Activated CD4-positive, alpha-beta T cell treated with anti-CD3 and anti-CD28 coated beads, Interleukin-2, amount 10 ng/mL, durations not matched to agents 7 days and 5 days (primary cell): Measurements from ENCODE around the gene DCBLD2. TPM values are rescaled to one million over a fixed set of nuclear protein-coding genes. Genes with fewer than 3 reads are reported as not detected.
A peak's percentile ranks its signal among the peaks of the same experiment; 100 is the strongest.

Experiments
- CTCF ChIA-PET: fragments of 350-600 bp; sonication (Branson Sonifier 250); formaldehyde crosslinking; loops from one replicate; lab custom pipeline; 2021; ENCODE audit warnings: antibody characterized with exemption; lab: Charles Lee
- POLR2A ChIA-PET: fragments of 350-600 bp; sonication (Branson Sonifier 250); formaldehyde crosslinking; loops from one replicate; lab custom pipeline; 2021; ENCODE audit warnings: antibody characterized with exemption; lab: Charles Lee
- DNase-seq: peaks from one replicate; pipeline ENCODE4 v3.0.0-alpha.2; 2020
- H3K27ac Mint-ChIP-seq: one replicate; pipeline ENCODE4 v1.8.0; 2021; ENCODE audit warnings: mild to moderate bottlenecking, moderate library complexity, mixed read lengths
- H3K27me3 Mint-ChIP-seq: one replicate; pipeline ENCODE4 v1.8.0; 2021; ENCODE audit warnings: mixed read lengths
- H3K36me3 Mint-ChIP-seq: one replicate; pipeline ENCODE4 v1.8.0; 2021; ENCODE audit warnings: low read depth, mixed read lengths
- H3K4me1 Mint-ChIP-seq: one replicate; pipeline ENCODE4 v1.8.0; 2021; ENCODE audit warnings: mixed read lengths
- H3K4me3 Mint-ChIP-seq: one replicate; pipeline ENCODE4 v1.8.0; 2021; ENCODE audit warnings: mild to moderate bottlenecking, moderate library complexity, mixed read lengths
- H3K9me3 Mint-ChIP-seq: one replicate; pipeline ENCODE4 v1.8.0; 2021; ENCODE audit warnings: mixed read lengths
- total RNA-seq, 2 experiments: library from RNA; stranded (reverse); gene quantifications; one replicate each; pipeline ENCODE4 v1.2.3, GENCODE V29; 2021

DCBLD2 gene
- total RNA-seq, 2 experiments from 2014 or later, result 3.2 to 3.9 TPM

- Mint-ChIP-seq H3K36me3 (no peaks in the 10 kb centered on the region), H3K4me1 (peaks cover 10% of the 10 kb centered on the region), H3K27me3 (peaks cover 17% of the 10 kb centered on the region), H3K27ac (no peak overlapping the region), H3K9me3 (no peaks in the 10 kb centered on the region), H3K4me3 (no peak overlapping the region)
- CTCF ChIA-PET, result interaction anchor here (1.0 kb wide), 1 partner anchor 8 kb away, joined by 3 read pairs; no protein-coding TSS in a partner anchor
- POLR2A ChIA-PET, result no interaction called here
- DNase-seq, result no peak
Measured at GRCh38 chr3:98777801-98778220, 123.7 kb downstream of the DCBLD2 start.

- ChIA-PET CTCF (interaction anchor here (1.0 kb wide), 1 partner anchor 8 kb away, joined by 3 read pairs; no protein-coding TSS in a partner anchor), POLR2A (no interaction called here)
- Mint-ChIP-seq H3K4me1 (peaks cover 10% of the 10 kb centered on the region), H3K27ac (no peak overlapping the region), H3K27me3 (peaks cover 17% of the 10 kb centered on the region), H3K36me3 (no peaks in the 10 kb centered on the region), H3K9me3 (no peaks in the 10 kb centered on the region), H3K4me3 (no peak overlapping the region)
- DNase-seq, result no peak
Measured at GRCh38 chr3:98777286-98777685, 124.2 kb downstream of the DCBLD2 start.

- ChIA-PET CTCF (no interaction called here), POLR2A (no interaction called here)
- no peak for DNase-seq
- no peak overlapping the region for H3K4me3 Mint-ChIP-seq
- H3K36me3 Mint-ChIP-seq, result no peaks in the 10 kb centered on the region
- peaks cover 17% of the 10 kb centered on the region for H3K27me3 Mint-ChIP-seq
- H3K4me1 Mint-ChIP-seq, result peaks cover 15% of the 10 kb centered on the region
- no peak overlapping the region for H3K27ac Mint-ChIP-seq
- H3K9me3 Mint-ChIP-seq, result no peaks in the 10 kb centered on the region
Measured at GRCh38 chr3:98776140-98776493, 125.4 kb downstream of the DCBLD2 start.

- Mint-ChIP-seq H3K9me3 (no peaks in the 10 kb centered on the region), H3K4me3 (no peak overlapping the region), H3K27me3 (peaks cover 17% of the 10 kb centered on the region), H3K4me1 (peaks cover 19% of the 10 kb centered on the region), H3K36me3 (no peaks in the 10 kb centered on the region), H3K27ac (no peak overlapping the region)
- DNase-seq, result no peak
- CTCF ChIA-PET, result no interaction called here
- POLR2A ChIA-PET, result no interaction called here
Measured at GRCh38 chr3:98775459-98776139, 125.9 kb downstream of the DCBLD2 start.

GRCh38 chr3:98772022-98772421 is 129.5 kb downstream of the DCBLD2 start:
- Mint-ChIP-seq H3K36me3 (no peaks in the 10 kb centered on the region), H3K27ac (no peak overlapping the region)
- CTCF ChIA-PET, result no interaction called here

GRCh38 chr3:98770261-98771039 is 131.0 kb downstream of the DCBLD2 start:
- H3K9me3 Mint-ChIP-seq, result no peaks in the 10 kb centered on the region
- no peak overlapping the region for H3K4me3 Mint-ChIP-seq
- peak overlapping the region; percentile 20 for H3K27ac Mint-ChIP-seq
- peaks cover 21% of the 10 kb centered on the region for H3K27me3 Mint-ChIP-seq
- POLR2A ChIA-PET, result no interaction called here
- no peaks in the 10 kb centered on the region for H3K36me3 Mint-ChIP-seq
- peaks cover 16% of the 10 kb centered on the region for H3K4me1 Mint-ChIP-seq
- CTCF ChIA-PET, result interaction anchor here (0.6 to 1.4 kb wide), 2 partner anchors 30 to 731 kb away, joined by 3 read pairs; no protein-coding TSS in a partner anchor
- peak; percentile 36 for DNase-seq

More at GRCh38 chr3:98772022-98772421, 129.5 kb downstream of the DCBLD2 start:
- H3K9me3 Mint-ChIP-seq, result no peaks in the 10 kb centered on the region
- no peak overlapping the region for H3K4me3 Mint-ChIP-seq
- DNase-seq, result no peak
- POLR2A ChIA-PET, result no interaction called here
- H3K27me3 Mint-ChIP-seq, result peaks cover 24% of the 10 kb centered on the region
- peaks cover 16% of the 10 kb centered on the region for H3K4me1 Mint-ChIP-seq

GRCh38 chr3:98769448-98769847 is 132.0 kb downstream of the DCBLD2 start:
- POLR2A ChIA-PET, result no interaction called here
- Mint-ChIP-seq H3K27me3 (peaks cover 25% of the 10 kb centered on the region), H3K9me3 (no peaks in the 10 kb centered on the region), H3K27ac (no peak overlapping the region), H3K36me3 (no peaks in the 10 kb centered on the region), H3K4me1 (peaks cover 16% of the 10 kb centered on the region), H3K4me3 (no peak overlapping the region)
- DNase-seq, result no peak
- CTCF ChIA-PET, result interaction anchor here (1.1 to 1.4 kb wide), 2 partner anchors 8 to 730 kb away, joined by 3 read pairs; no protein-coding TSS in a partner anchor

GRCh38 chr3:98768961-98769360 is 132.5 kb downstream of the DCBLD2 start:
- peaks cover 16% of the 10 kb centered on the region for H3K4me1 Mint-ChIP-seq
- H3K9me3 Mint-ChIP-seq, result no peaks in the 10 kb centered on the region
- no peaks in the 10 kb centered on the region for H3K36me3 Mint-ChIP-seq
- POLR2A ChIA-PET, result no interaction called here
- CTCF ChIA-PET, result interaction anchor here (1.1 kb wide), 1 partner anchor 9 kb away, joined by 3 read pairs; no protein-coding TSS in a partner anchor
- no peak overlapping the region for H3K27ac Mint-ChIP-seq
- H3K4me3 Mint-ChIP-seq, result no peak overlapping the region
- peaks cover 27% of the 10 kb centered on the region for H3K27me3 Mint-ChIP-seq
- no peak for DNase-seq

- peaks cover 22% of the 10 kb centered on the region for H3K4me1 Mint-ChIP-seq
- CTCF ChIA-PET, result no interaction called here
- H3K27me3 Mint-ChIP-seq, result peaks cover 30% of the 10 kb centered on the region
- H3K36me3 Mint-ChIP-seq, result no peaks in the 10 kb centered on the region
- POLR2A ChIA-PET, result no interaction called here
- H3K27ac Mint-ChIP-seq, result no peak overlapping the region
- H3K9me3 Mint-ChIP-seq, result no peaks in the 10 kb centered on the region
- no peak overlapping the region for H3K4me3 Mint-ChIP-seq
- no peak for DNase-seq
Measured at GRCh38 chr3:98766924-98767323, 134.6 kb downstream of the DCBLD2 start.

- H3K36me3 Mint-ChIP-seq, result no peaks in the 10 kb centered on the region
- peaks cover 32% of the 10 kb centered on the region for H3K27me3 Mint-ChIP-seq
- DNase-seq, result no peak
- CTCF ChIA-PET, result no interaction called here
- H3K27ac Mint-ChIP-seq, result no peak overlapping the region
- POLR2A ChIA-PET, result no interaction called here
- no peak overlapping the region for H3K4me3 Mint-ChIP-seq
- peaks cover 21% of the 10 kb centered on the region for H3K4me1 Mint-ChIP-seq
- H3K9me3 Mint-ChIP-seq, result no peaks in the 10 kb centered on the region
Measured at GRCh38 chr3:98765721-98766120, 135.8 kb downstream of the DCBLD2 start.

- no peak for DNase-seq
- CTCF ChIA-PET, result interaction anchor here (1.0 kb wide), 1 partner anchor 172 kb away, joined by 3 read pairs; no protein-coding TSS in a partner anchor
- no peak overlapping the region for H3K27ac Mint-ChIP-seq
- no peak overlapping the region for H3K4me3 Mint-ChIP-seq
- no peaks in the 10 kb centered on the region for H3K36me3 Mint-ChIP-seq
- no peaks in the 10 kb centered on the region for H3K9me3 Mint-ChIP-seq
- POLR2A ChIA-PET, result no interaction called here
- peaks cover 33% of the 10 kb centered on the region for H3K27me3 Mint-ChIP-seq
- H3K4me1 Mint-ChIP-seq, result peaks cover 13% of the 10 kb centered on the region
Measured at GRCh38 chr3:98764472-98764884, 137.0 kb downstream of the DCBLD2 start.

- Mint-ChIP-seq H3K4me3 (no peak overlapping the region), H3K9me3 (no peaks in the 10 kb centered on the region), H3K27ac (no peak overlapping the region), H3K27me3 (peaks cover 35% of the 10 kb centered on the region), H3K36me3 (no peaks in the 10 kb centered on the region), H3K4me1 (peaks cover 13% of the 10 kb centered on the region)
- CTCF ChIA-PET, result interaction anchor here (0.6 to 1.0 kb wide), 2 partner anchors 73 to 171 kb away, joined by 3 read pairs; no protein-coding TSS in a partner anchor
- POLR2A ChIA-PET, result no interaction called here
- no peak for DNase-seq
Measured at GRCh38 chr3:98763819-98764418, 137.6 kb downstream of the DCBLD2 start.

- ChIA-PET POLR2A (no interaction called here), CTCF (no interaction called here)
- Mint-ChIP-seq H3K27ac (no peak within 1 kb of the TSS), H3K9me3 (no peaks in the 10 kb centered on the region), H3K27me3 (peaks cover 30% of the 10 kb centered on the region), H3K36me3 (no peaks in the 10 kb centered on the region), H3K4me3 (no peak within 1 kb of the TSS), H3K4me1 (peaks cover 13% of the 10 kb centered on the region)
- no peak for DNase-seq
Measured at GRCh38 chr3:98763076-98763475, 138.4 kb downstream of the DCBLD2 start, which contains the start of gene ST3GAL6. Gene ST3GAL6 (plus strand): TSS chr3:98763340. CDS start chr3:98768441, 5,101 bp downstream.
